GM12873 (cell line): ENCODE results near the gene C18orf54.

ENCODE experiments used
- TF ChIP-seq, protein P1 (sequence below): IDR thresholded peaks from 2 replicates; pipeline ENCODE4 v1.5.1; 2012; ENCODE audit warnings: low read depth, mild to moderate bottlenecking, moderate library complexity, low read length, control low read depth; ENCODE audit not compliant: insufficient read depth; ENCODE audit errors: missing control alignments

The C18orf54 gene

GRCh38 chr18:54360406-54360805 is 2.7 kb downstream of the C18orf54 start:
- TF ChIP-seq, protein P1, sequence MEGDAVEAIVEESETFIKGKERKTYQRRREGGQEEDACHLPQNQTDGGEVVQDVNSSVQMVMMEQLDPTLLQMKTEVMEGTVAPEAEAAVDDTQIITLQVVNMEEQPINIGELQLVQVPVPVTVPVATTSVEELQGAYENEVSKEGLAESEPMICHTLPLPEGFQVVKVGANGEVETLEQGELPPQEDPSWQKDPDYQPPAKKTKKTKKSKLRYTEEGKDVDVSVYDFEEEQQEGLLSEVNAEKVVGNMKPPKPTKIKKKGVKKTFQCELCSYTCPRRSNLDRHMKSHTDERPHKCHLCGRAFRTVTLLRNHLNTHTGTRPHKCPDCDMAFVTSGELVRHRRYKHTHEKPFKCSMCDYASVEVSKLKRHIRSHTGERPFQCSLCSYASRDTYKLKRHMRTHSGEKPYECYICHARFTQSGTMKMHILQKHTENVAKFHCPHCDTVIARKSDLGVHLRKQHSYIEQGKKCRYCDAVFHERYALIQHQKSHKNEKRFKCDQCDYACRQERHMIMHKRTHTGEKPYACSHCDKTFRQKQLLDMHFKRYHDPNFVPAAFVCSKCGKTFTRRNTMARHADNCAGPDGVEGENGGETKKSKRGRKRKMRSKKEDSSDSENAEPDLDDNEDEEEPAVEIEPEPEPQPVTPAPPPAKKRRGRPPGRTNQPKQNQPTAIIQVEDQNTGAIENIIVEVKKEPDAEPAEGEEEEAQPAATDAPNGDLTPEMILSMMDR = no peak

DNA sequence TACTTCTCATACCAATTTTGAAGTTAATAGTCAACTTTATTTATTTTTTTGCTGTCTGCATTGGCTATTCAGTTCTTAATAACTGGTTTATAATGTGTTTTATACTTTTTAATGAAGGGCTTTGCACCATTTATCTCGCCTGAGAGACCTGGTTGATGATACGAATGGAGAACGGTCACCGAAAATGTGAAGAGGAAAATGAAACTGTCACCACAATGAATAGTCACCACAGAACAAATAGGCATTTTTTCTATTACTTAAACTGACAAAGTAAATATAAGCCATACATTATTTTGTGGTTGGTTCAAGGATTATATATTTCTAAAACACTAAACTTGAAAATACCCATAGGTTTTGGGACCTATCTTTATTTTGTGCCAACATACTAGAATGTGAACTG is 20.4 kb downstream of the C18orf54 start:
- TF ChIP-seq, protein P1 = no peak

DNA sequence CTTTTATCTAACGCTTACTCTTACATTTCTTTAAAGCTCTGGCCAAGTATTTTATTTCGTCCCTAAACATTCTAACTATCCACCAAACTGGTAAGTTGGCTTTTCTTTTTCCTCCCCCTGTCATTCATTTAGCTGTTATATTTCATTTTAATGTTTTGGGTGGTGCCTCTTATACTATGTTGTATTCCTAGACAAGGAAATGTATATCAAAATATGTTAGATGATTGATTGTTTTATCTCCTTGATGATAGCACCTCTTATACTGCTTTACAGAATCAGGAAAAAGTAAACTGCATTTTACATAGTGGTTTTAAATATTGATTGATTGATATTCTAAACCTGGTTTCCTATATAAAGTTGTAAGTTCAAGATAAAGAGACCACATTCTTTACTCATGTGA is 23.9 kb downstream of the C18orf54 start:
- TF ChIP-seq, protein P1 = no peak

- TF ChIP-seq, protein P1 = no peak
Observed at GRCh38 chr18:54382076-54382475, 24.4 kb downstream of the C18orf54 start.

DNA sequence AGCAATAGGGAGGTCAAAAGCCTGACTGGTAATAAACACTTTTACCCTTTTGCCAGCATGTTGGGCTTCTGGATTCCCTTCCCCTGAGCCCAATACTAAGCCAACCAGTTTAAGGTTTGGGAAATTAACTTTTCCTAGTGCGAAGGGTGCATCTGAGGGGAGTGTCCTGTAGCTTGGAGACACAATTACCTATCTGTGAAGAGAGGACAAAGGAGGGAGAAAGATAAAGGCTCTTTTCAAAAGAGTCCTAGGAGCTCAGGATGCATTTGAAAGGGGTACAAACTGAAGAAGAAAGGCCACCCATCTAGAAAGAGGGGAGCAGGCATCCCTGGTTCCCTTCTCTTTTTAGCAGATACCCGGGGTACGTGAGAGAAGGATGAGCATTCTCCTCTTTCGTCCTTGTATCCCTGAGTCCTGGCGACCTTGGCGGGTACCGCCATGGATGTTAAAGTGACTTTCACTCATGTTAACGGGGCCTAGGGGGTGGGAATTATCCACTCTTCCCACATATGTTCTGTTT is 25.1 kb downstream of the C18orf54 start:
- TF ChIP-seq, protein P1 = no peak

DNA sequence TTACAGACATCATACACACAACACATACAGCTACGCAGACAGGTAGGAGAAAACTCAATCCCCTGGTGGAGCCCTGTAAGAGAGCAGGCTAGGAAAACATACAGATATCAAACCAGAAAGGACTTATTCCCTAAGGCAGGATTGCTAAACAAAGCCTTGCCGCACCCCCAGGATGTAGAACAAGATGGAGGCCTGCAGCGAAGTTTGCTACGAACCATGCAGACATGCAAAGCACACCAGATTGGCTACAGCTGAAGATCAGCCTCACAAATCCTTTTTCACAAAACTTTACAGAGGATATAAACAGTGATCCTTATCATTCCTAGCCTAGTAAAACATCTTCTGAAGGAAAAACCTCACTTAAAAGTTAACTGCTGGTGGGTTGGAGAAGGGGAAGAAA is 28.3 kb downstream of the C18orf54 start:
- TF ChIP-seq, protein P1 = no peak

DNA sequence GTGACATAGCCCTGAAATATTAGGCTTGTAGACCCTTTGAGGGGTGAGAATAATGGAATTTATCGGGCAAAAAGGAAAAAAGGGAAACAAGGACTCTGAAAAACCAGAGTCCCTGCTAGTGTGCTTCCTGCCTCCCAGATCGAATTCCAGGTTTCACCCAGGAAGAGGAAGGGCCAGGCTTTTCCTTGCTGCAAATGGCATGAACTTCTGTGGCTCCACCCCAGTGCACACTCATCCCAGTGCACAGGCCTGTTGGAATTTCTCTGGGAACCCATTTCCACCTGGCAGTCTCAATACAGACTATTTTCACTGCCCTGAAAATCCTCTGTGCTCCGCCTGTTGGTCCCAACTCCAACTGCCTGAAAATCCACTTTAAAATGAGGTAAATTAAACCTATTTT is 29.9 kb downstream of the C18orf54 start:
- TF ChIP-seq, protein P1 = no peak
